Activated naive CD4-positive, alpha-beta T cell (primary cell): ENCODE results near the gene LRP1B.

Experiments used
- DNase-seq, 4 experiments: peaks; one replicate each; lab custom pipeline; 2025; lab: John Stamatoyannopoulos, UW

LRP1B gene

GRCh38 chr2:142040556-142040955, 90.3 kb downstream of the LRP1B start:
- DNase-seq = no peak

GRCh38 chr2:142038826-142039225, 92.0 kb downstream of the LRP1B start:
- no peak for DNase-seq

GRCh38 chr2:142037744-142038143, 93.1 kb downstream of the LRP1B start:
- no peak for DNase-seq

GRCh38 chr2:142037066-142037465, 93.8 kb downstream of the LRP1B start:
- no peak for DNase-seq

- DNase-seq = no peak
Measured at GRCh38 chr2:142033393-142033792, 97.4 kb downstream of the LRP1B start.

GRCh38 chr2:142031656-142032055, 99.2 kb downstream of the LRP1B start:
- no peak for DNase-seq

GRCh38 chr2:142030735-142031134, 100.1 kb downstream of the LRP1B start:
- no peak for DNase-seq

- DNase-seq = no peak
Measured at GRCh38 chr2:142029974-142030373, 100.8 kb downstream of the LRP1B start.

- no peak for DNase-seq
Measured at GRCh38 chr2:142025394-142025793, 105.4 kb downstream of the LRP1B start.

- DNase-seq = no peak
Measured at GRCh38 chr2:142020368-142020767, 110.4 kb downstream of the LRP1B start.

- DNase-seq = no peak
Measured at GRCh38 chr2:142014536-142014935, 116.3 kb downstream of the LRP1B start.

- DNase-seq = no peak
Measured at GRCh38 chr2:142012797-142013196, 118.0 kb downstream of the LRP1B start.

GRCh38 chr2:142010477-142011270, 120.1 kb downstream of the LRP1B start:
- DNase-seq = no peak

- DNase-seq = no peak
Measured at GRCh38 chr2:142008135-142008744, 122.6 kb downstream of the LRP1B start.

- DNase-seq = no peak
Measured at GRCh38 chr2:141994066-141994465, 136.8 kb downstream of the LRP1B start.

GRCh38 chr2:141992695-141993094, 138.1 kb downstream of the LRP1B start:
- DNase-seq = no peak

- DNase-seq = no peak
Measured at GRCh38 chr2:141968433-141968832, 162.4 kb downstream of the LRP1B start.

GRCh38 chr2:141967980-141968379, 162.8 kb downstream of the LRP1B start:
- DNase-seq = no peak

- no peak for DNase-seq
Measured at GRCh38 chr2:141967503-141967902, 163.3 kb downstream of the LRP1B start.

GRCh38 chr2:141959941-141960340, 170.9 kb downstream of the LRP1B start:
- no peak for DNase-seq

GRCh38 chr2:141959016-141959415, 171.8 kb downstream of the LRP1B start:
- no peak for DNase-seq

- no peak for DNase-seq
Measured at GRCh38 chr2:141957827-141958450, 172.9 kb downstream of the LRP1B start.

- no peak for DNase-seq
Measured at GRCh38 chr2:141957321-141957720, 173.5 kb downstream of the LRP1B start.
